ENCODE results near the gene CFP.
"Not testable (repeated sequence)": the region's sequence is repeated elsewhere in the genome, so short reads cannot be mapped to it uniquely, and the experiment has no call there.

Gene CFP

GRCh38 chrX:47629419-47630200, at the start of gene CFP:
TSS of gene CFP (minus strand) at chrX:47629930. CDS start at chrX:47629844, 86 bp downstream.
- no peak for DNase-seq

DNA sequence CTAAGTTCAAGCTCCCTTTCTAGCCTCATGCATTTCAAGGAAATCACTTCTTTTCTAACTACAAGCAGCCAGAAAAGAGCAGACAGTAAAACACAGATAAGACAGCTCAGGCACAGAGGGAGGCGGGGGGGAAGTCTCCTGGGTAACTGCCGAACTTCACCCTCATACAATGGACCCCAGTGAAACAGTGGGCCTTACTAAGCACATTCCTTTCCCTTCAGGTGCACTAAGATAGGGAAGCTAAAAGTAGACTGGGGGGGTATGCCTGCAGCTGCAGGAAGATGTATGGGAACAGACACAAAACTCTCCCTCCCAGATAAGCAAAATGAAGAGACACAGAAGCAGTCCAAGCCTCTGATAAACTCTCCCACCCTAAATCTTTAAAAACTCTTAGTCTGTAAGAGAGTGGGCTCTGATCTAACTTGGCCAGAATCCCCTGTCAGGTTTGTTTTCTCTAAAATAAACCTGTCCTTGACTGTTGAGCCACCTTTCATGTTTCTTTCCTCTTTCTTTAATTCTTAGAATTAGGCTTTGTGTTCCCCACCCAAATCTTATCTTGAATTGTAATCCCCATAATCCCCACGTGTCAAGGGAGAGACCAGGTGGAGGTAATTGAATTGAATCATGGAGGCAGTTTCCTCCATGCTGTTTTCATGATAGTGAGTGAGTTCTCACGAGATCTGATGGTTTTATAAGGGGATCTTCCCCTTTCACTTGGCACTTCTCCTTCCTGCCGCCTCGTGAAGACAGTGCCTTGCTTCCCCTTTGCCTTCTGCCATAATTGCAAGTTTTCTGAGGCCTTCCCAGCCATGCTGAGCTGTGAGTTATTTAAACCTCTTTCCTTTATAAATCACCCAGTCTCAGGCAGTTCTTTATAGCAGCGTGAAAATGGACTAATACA, 46.5 kb upstream of the CFP start:
- DNase-seq = not testable (repeated sequence)

DNA sequence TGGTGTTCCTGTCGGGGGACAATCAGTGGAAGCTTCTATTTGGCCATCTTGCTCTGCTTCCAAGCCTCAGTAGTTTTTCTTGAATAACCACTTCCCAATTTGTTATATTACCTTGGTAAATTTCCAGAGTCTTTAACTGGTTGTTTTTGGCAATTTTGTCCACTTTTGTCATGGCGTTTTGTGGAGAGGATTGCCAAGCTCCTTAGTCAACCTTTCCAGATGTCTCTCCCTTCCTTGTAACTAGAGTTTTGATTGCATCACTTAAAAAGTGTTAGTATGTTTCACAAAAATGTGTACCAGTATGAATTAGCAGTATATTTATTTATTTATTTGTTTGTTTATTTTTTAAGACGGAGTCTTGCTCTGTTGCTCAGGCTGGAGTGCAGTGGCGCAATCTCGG, 45.0 kb upstream of the CFP start:
- no peak for DNase-seq

- DNase-seq = not testable (repeated sequence)
These were observed 36.1 kb upstream of the CFP start for GRCh38 chrX:47665797-47666196.

GRCh38 chrX:47664737-47665136, 35.0 kb upstream of the CFP start:
- no peak for DNase-seq

DNA sequence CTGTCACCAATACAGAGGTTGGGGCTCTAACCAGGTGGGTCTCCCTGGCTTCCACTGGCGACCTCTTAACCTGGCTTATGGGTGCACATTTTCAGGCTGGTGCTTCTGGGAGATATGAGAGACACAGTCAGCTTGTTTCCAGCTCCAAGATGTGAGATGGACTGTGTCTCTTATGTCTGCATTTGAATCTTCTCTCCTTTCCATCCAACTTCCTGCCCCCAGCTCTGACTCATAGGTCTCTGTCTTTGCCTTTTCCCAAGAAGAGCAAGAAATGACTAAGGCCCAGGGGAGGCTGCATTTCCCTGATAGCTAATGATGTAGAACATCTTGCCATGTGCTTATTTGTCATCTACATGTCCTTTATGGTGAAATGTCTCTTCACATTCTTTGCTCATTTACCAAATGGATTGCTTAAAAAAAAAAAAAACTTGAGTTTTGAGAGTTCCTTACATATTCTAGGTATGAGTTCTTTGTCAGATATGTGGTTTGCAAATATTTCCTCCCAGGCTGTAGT, 32.5 kb upstream of the CFP start:
- no peak for DNase-seq

GRCh38 chrX:47661539-47661938, 31.8 kb upstream of the CFP start:
- no peak for DNase-seq

DNA sequence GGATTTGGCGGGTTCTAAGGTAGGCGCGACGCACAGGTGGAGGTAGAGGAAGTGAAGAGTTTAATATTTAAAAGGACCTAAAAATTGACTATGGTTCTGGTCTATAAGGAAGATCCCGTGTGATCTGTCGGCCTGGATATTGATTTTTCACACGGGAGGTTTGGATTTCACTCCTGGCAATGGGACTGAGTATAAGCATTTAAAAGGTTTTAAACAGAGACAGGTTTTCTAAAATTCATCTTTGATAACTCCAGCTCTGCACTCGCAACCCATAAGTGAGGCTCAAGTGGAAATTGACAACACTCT, 29.6 kb upstream of the CFP start:
- DNase-seq = no peak

DNA sequence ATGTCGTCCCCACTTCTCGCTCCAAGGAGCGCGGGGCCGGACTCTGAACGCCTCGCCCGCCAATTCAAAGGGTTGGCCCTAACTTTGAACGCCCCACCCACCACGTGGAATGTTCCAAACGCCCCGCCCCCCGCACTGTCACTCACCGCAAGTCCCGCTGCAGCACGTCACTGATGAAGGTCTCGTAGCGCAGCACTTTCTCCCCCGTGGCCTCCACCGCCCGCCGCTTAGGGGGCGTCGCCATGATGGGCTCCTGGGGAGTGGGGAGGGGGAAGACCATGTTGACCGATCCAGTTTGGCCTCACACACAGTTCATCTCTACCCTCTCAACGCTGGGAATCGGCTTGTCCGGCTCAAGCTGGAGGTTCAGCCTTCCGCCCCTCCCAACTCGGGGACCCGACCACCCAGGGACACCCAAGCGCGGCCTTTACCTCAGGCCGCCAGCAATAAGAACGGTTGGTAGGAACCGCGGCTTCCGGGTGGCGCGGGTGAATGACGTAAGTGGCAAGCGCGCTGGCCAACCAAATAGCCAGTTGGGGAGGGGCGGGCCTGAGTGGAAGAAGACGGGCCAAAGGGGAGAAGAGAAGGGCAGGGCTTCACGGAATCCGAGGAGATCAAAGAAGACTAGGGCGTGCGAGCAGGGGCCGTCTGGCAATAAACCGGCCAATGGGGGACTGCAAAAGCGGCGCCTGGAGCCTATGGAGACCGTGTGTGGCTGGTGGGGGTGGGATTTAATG, 29.1 kb upstream of the CFP start, which contains the start of gene UXT:
TSS of gene UXT (minus strand) at position 497 of the 737 bp plus-strand sequence. CDS start at position 244, 253 bp downstream.
- DNase-seq = peak; percentile 89 to 94

GRCh38 chrX:47658301-47658683, 28.6 kb upstream of the CFP start:
- DNase-seq = no peak

DNA sequence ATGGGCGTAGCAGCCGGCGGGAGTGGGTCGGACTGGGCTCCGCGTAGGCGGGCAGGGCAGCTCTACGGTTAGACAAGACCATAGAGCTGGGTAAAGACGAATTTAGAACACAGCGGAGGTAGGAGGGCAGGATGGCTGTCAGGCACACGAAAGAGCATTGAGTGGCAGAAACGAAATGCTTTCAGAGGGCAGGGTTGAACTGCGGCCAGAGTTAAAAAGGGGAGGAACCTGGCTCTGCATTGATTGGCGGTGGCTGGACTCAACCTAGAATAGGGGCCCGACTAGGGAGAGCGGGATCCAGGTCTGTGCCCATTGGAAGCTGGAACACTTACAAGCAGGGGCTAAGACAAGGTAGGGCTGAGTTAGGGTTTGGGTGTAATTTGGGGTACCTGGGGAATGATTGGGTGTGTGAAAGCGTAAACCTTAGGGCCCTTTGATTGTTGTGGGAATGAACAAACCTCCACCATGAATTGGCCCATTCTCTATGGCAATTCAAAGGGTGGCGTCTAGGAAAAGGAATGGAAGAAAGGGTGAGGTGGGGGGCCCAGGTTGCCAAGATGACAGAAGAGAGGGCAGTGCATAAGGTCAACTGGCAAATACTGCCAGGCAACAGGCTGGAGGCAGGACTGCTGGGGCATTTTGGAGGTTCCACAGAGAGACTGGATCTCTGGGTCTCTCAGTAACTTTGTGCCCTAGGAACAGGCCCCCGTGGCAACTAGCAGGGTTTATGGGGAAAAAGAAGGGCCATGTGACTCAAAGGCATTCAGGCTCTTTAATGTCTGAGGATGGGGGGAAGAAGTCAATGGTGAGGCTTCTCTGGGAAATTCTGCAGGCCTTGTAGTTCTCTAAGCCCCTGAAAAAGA, 21.5 kb upstream of the CFP start:
- DNase-seq = no peak

DNA sequence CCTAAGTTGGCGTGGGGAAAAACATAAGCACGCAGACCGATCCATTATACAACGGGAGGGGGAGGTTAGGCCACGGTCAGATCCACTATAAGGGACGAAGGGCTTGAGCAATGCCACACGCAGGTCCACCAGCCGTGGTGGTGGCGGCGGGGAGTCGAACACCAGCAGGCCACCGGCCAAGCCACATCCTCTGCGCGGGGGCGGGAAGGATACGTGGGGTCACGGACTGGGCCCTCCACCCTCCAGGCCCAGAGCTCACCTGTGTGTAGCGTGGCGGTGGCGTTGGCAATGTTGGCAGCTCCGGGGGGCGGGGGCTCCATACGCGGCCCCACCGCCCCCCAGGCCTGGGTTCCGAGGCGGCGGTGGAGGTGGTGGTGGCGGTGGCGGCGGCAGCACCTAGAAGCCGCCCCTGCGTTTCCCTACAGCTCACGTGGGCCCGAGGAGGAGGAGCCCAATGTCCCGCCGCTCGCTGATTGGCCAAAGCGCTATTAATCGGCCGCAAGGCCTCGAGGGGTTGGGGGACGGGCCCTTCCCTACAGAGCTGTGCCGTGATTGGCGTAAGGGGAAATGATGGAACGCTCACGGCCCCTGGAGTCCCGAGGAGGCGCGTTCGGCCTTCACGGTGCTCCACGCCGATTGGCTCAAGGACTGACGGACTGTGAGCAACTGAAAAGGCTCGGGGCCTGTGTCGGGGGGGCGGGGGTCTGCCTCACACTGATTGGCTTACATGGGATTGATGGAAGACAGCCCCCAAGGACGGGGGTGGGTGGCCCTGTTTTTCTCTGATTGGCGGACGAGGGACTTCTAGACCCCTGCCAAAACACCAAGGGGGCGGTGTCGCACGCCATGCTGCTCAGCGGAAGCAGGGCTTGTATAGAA, 20.7 kb upstream of the CFP start, which contains the start of gene ELK1:
TSS of gene ELK1 (minus strand) at position 400 of the 879 bp plus-strand sequence. CDS start 9,122 bp downstream, outside the sequence.
- peak; percentile 94 to 97 for DNase-seq

DNA sequence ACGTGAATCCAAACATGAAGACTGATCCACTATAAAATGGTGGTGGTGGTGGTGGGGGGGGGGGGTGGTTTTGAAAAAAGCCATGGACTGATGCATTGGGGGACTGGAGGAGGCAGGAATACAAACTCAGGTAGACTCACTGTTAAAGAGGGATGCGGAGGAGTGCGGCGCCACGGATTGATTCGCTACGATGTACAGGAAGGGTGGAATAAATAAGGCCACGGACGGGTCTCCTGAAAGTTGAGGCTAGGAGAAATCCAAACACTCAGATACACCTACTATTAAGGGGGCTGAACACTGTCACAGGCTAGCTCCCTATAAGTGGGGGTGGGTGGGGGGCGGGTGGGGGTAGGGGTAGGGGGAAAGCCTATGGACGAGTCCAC, 20.0 kb upstream of the CFP start:
- no peak for DNase-seq

- no peak for DNase-seq
These were observed 19.5 kb upstream of the CFP start for GRCh38 chrX:47649271-47649670.

DNA sequence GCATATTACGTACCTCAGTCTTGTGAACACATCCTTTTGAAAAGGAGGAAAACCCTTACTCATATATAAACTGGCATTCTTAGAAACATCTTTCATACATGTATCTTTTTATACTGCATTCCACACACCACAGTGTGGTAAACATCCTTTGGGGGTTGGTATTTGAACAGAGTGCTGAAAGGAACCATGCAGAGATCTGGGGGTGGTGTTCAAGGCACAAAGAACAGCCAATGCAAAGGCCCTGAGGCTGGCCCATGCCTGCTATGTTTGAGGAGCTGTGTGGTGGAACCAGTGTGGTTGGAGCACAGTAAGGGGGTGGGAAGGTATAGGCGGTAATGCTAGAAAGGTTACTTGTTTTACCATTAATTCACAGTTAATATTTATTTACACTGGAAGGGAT, 18.6 kb upstream of the CFP start:
- no peak for DNase-seq

- no peak for DNase-seq
These were observed 16.9 kb upstream of the CFP start for GRCh38 chrX:47646636-47647035.

- no peak for DNase-seq
These were observed 15.8 kb upstream of the CFP start for GRCh38 chrX:47645530-47645929.

DNA sequence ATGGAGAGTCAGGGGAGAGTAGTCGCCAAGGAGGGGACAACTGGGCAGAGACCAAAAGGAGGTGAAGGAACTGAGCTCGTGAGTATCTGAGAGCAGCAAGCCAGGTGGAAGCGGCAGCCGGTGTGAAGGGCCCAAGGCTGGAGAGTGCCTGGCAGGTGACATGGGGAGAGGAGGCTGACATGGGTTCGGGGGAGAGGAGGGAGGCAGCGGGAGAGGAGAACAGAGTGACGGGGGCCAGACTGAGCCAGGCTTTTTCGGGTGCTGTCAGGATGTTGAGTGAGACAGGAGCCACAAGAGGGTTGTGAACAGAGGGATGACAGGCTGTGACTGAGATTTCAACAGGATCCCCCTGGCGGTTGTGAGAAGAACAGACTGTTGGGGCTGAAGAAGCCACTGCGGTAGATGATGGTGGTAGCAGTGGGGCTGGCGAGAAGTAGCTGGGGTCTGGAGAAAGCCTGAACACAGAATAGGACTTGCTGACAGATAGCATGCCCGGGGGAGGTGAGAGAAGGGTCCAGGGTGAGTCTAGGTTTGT, 14.9 kb upstream of the CFP start:
- no peak for DNase-seq

DNA sequence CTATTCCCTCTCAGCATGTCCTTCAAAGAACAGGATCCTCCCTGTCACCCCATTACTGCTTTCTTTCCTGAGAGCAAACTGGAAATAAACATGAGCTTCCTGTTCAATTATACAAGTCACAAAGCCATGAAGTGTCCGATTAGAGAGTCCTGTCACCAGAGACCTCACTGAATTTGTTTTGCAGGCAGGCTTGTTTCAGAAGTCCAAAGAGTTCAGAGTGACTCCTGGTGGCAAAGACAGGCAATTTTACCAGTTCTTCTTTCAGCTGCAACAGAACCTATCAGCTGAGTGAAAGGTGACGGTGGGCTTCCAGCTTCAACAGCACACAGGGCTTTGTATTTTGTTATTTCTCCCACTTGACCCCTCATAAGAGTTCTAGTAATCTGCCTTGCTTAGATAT, 14.2 kb upstream of the CFP start:
- DNase-seq = no peak

- DNase-seq = no peak
These were observed 9.1 kb upstream of the CFP start for GRCh38 chrX:47638816-47639215.

All from NCI-H446 (cell line).